Transverse colon (tissue), 4 donors: ENCODE data around the gene PACSIN2. TPM values are rescaled to one million over a fixed set of nuclear protein-coding genes. Genes with fewer than 3 reads are reported as not detected.

ENCODE experiments used
- DNase-seq: peaks from one replicate; pipeline ENCODE4 v3.0.0-alpha.2; 2019
- H3K27ac ChIP-seq, 4 donors: fragments of 200-600 bp; sonication (generic); 2 replicates each; pipeline ENCODE4 v1.5.1; 2016 to 2018; ENCODE audit warnings: inconsistent platforms in 4 of 4
- H3K27me3 ChIP-seq: fragments of 200-600 bp; sonication (generic); 2 replicates; pipeline ENCODE4 v1.5.1; 2017; ENCODE audit warnings: inconsistent platforms
- H3K36me3 ChIP-seq, 4 donors: fragments of 200-600 bp; sonication (generic); 2 replicates each; pipeline ENCODE4 v1.5.1; 2017 to 2019; ENCODE audit warnings: inconsistent platforms in 4 of 4
- H3K4me1 ChIP-seq, 4 donors: fragments of 200-600 bp; sonication (generic); 2 replicates each; pipeline ENCODE4 v1.5.1; 2017 to 2020; ENCODE audit warnings: inconsistent platforms in 4 of 4
- H3K4me3 ChIP-seq, 4 donors: fragments of 200-600 bp; sonication (generic); 1 replicate in 1 of 4; 2 replicates in 3 of 4; pipeline versions ENCODE4 v1.5.1 to v1.6.1; 2017 to 2019; ENCODE audit warnings: inconsistent platforms in 4 of 4
- H3K9me3 ChIP-seq, 2 donors: fragments of 200-600 bp; sonication (generic); 2 replicates each; pipeline ENCODE4 v1.5.1; 2017 to 2019; ENCODE audit warnings: inconsistent platforms in 2 of 2
- CTCF ChIP-seq, 5 experiments: fragments of 200-600 bp in 3 of 5; fragments of 450-650 bp in 2 of 5; sonication (generic) in 3 of 5; IDR thresholded peaks; 1 replicate in 2 of 5; 2 replicates in 3 of 5; pipeline ENCODE4 v1.5.1; 2016 to 2017; ENCODE audit warnings: antibody characterized with exemption in 5 of 5, inconsistent platforms in 3 of 5, mild to moderate bottlenecking in 2 of 5, moderate library complexity in 1 of 5
- EP300 ChIP-seq: sonication (generic); formaldehyde crosslinking; IDR thresholded peaks from one replicate; pipeline ENCODE4 v1.6.1; 2017; ENCODE audit warnings: antibody characterized with exemption, low read depth
- POLR2A ChIP-seq: fragments of 450-650 bp; IDR thresholded peaks from one replicate; pipeline ENCODE4 v1.6.1; 2016; ENCODE audit warnings: antibody characterized with exemption, mild to moderate bottlenecking, moderate library complexity
- POLR2AphosphoS5 ChIP-seq, 3 donors: sonication (generic); formaldehyde crosslinking; IDR thresholded peaks; one replicate each; pipeline ENCODE4 v1.6.1; 2016; ENCODE audit warnings: antibody characterized with exemption in 3 of 3
- WGBS, 2 donors: methylation state at CpG; one replicate each; pipeline ENCODE4 v1.1.5; 2018; ENCODE audit warnings: low coverage in 1 of 2; 5-methylcytosine and 5-hydroxymethylcytosine counted together
- in situ Hi-C, 4 donors: fragments of 200-750 bp; cut with MboI; loops; one replicate each; pipeline versions ENCODE4 v1.15.0 to v1.15.1; 2017; ENCODE audit warnings: low sequenced_read_pairs in 3 of 4, low pct_ligation_motif_present in 1 of 4, low pct_unique_long_range_greater_than_20kb in 1 of 4
- intact Hi-C: fragments of 100-400 bp; cut with DNase I; formaldehyde crosslinking; loops from one replicate; pipeline ENCODE4 v1.15.1; 2023; ENCODE audit warnings: low total_unique reads
- total RNA-seq, 4 donors: library from RNA; depleted of rRNA; stranded (reverse); fragments of >200 nt; gene quantifications; one replicate each; pipeline ENCODE4 v1.1.0, GENCODE V29; 2016

Gene PACSIN2
- total RNA-seq, 4 donors from 2014 or later = 53.9 to 250 (median 198) TPM

- in situ Hi-C loops = no loop called here
- DNase-seq = no peak
- H3K27me3 ChIP-seq = no peaks in the 10 kb centered on the region
- intact Hi-C loops = no loop called here
- peaks cover 0 to 52% (median 21%) of the 10 kb centered on the region in 4 donors for H3K36me3 ChIP-seq
- TF ChIP-seq CTCF (IDR thresholded peaks at IDR 0.05) (no peak), EP300 (no peak), POLR2AphosphoS5 (IDR thresholded peaks at IDR 0.05) (no peak), POLR2A (no peak)
- no peaks in the 10 kb centered on the region for H3K4me1 ChIP-seq
- no peak overlapping the region for H3K4me3 ChIP-seq
- H3K9me3 ChIP-seq = no peaks in the 10 kb centered on the region
- 71 to 76% methylated on average over 5 of the region's 5 CpGs for WGBS, 2 donors
- no peak overlapping the region for H3K27ac ChIP-seq
Observed at GRCh38 chr22:42834177-42834949, 180.6 kb downstream of the PACSIN2 start.

GRCh38 chr22:42833104-42833503, 181.8 kb downstream of the PACSIN2 start:
- Histone ChIP-seq H3K36me3 (peaks cover 0 to 65% (median 25%) of the 10 kb centered on the region in 4 donors), H3K27me3 (no peaks in the 10 kb centered on the region), H3K4me3 (no peak overlapping the region), H3K27ac (no peak overlapping the region), H3K9me3 (no peaks in the 10 kb centered on the region), H3K4me1 (no peaks in the 10 kb centered on the region)
- TF ChIP-seq CTCF (IDR thresholded peaks at IDR 0.05) = no peak
- no peak for TF ChIP-seq POLR2AphosphoS5 (IDR thresholded peaks at IDR 0.05)
- TF ChIP-seq POLR2A = no peak
- no peak for TF ChIP-seq EP300
- intact Hi-C loops (no loop called here), in situ Hi-C loops (no loop called here)
- DNase-seq = no peak

- Histone ChIP-seq H3K9me3 (no peaks in the 10 kb centered on the region), H3K4me3 (no peak overlapping the region), H3K36me3 (peaks cover 0 to 68% (median 25%) of the 10 kb centered on the region in 4 donors), H3K4me1 (no peaks in the 10 kb centered on the region), H3K27me3 (no peaks in the 10 kb centered on the region), H3K27ac (no peak overlapping the region)
- DNase-seq = no peak
- intact Hi-C loops (no loop called here), in situ Hi-C loops (no loop called here)
- 91 to 93% methylated on average over 4 of the region's 4 CpGs for WGBS, 2 donors
- TF ChIP-seq POLR2A = no peak
Observed at GRCh38 chr22:42831712-42832111, 183.2 kb downstream of the PACSIN2 start.

GRCh38 chr22:42830161-42830560, 184.8 kb downstream of the PACSIN2 start:
- 94 to 100% methylated on average over 5 of the region's 5 CpGs for WGBS, 2 donors
- no peaks in the 10 kb centered on the region for H3K4me1 ChIP-seq
- TF ChIP-seq EP300 (no peak), CTCF (IDR thresholded peaks at IDR 0.05) (no peak), POLR2AphosphoS5 (IDR thresholded peaks at IDR 0.05) (no peak), POLR2A (no peak)
- no peaks in the 10 kb centered on the region for H3K27me3 ChIP-seq
- H3K36me3 ChIP-seq = peaks cover 0 to 71% (median 30%) of the 10 kb centered on the region in 4 donors
- intact Hi-C loops = no loop called here
- no peaks in the 10 kb centered on the region for H3K9me3 ChIP-seq
- DNase-seq = no peak
- H3K4me3 ChIP-seq = no peak overlapping the region
- in situ Hi-C loops = no loop called here
- no peak overlapping the region for H3K27ac ChIP-seq

GRCh38 chr22:42829302-42829701, 185.6 kb downstream of the PACSIN2 start:
- intact Hi-C loops (no loop called here), in situ Hi-C loops (no loop called here)
- TF ChIP-seq EP300 (no peak), POLR2AphosphoS5 (IDR thresholded peaks at IDR 0.05) (no peak), CTCF (IDR thresholded peaks at IDR 0.05) (no peak), POLR2A (no peak)
- H3K9me3 ChIP-seq = no peaks in the 10 kb centered on the region
- WGBS, 2 donors = 69 to 85% methylated on average over 3 of the region's 3 CpGs
- no peak overlapping the region for H3K4me3 ChIP-seq
- no peaks in the 10 kb centered on the region for H3K27me3 ChIP-seq
- no peak for DNase-seq
- no peaks in the 10 kb centered on the region for H3K4me1 ChIP-seq
- no peak overlapping the region for H3K27ac ChIP-seq
- peaks cover 0 to 71% (median 27%) of the 10 kb centered on the region in 4 donors for H3K36me3 ChIP-seq
